Thoracic aorta (tissue), 2 donors: Measurements from ENCODE around the gene TINCR. TPM values are rescaled to one million over a fixed set of nuclear protein-coding genes. Genes with fewer than 3 reads are reported as not detected.

Experiments used
- ATAC-seq: fragments of 150-250 bp; one replicate; pipeline ENCODE4 v1.8.0; 2017; ENCODE audit warnings: low read depth; ENCODE audit not compliant: insufficient number of reproducible peaks, low FRiP score
- DNase-seq: peaks from one replicate; pipeline ENCODE4 v3.0.0-alpha.2; 2020; ENCODE audit warnings: low spot score
- H3K27ac ChIP-seq, 2 donors: fragments of 200-600 bp; sonication (generic); 1 replicate in 1 of 2; 2 replicates in 1 of 2; pipeline ENCODE4 v1.5.1; 2016; ENCODE audit warnings: mild to moderate bottlenecking in 2 of 2, moderate library complexity in 2 of 2
- H3K27me3 ChIP-seq: fragments of 200-600 bp; sonication (generic); replicated peaks from 2 replicates; pipeline ENCODE4 v1.6.0; 2016; ENCODE audit warnings: mild to moderate bottlenecking; ENCODE audit not compliant: insufficient read depth
- H3K36me3 ChIP-seq: fragments of 200-600 bp; sonication (generic); one replicate; pipeline ENCODE4 v1.5.1; 2016
- H3K4me1 ChIP-seq, 2 donors: fragments of 200-600 bp; sonication (generic); 1 replicate in 1 of 2; 2 replicates in 1 of 2; pipeline versions ENCODE4 v1.5.1 to v1.6.0; 2016; ENCODE audit warnings: low read depth in 2 of 2, mild to moderate bottlenecking in 1 of 2; ENCODE audit not compliant: control insufficient read depth in 1 of 2
- H3K4me3 ChIP-seq: fragments of 200-600 bp; sonication (generic); 2 replicates; pipeline ENCODE4 v1.5.1; 2016; ENCODE audit warnings: mild to moderate bottlenecking
- H3K9me3 ChIP-seq: fragments of 200-600 bp; sonication (generic); 2 replicates; pipeline ENCODE4 v1.5.1; 2016
- total RNA-seq, 2 donors: library from RNA; depleted of rRNA; stranded (reverse); fragments of >200 nt; gene quantifications; one replicate each; pipeline versions ENCODE4 v1.1.0 to v1.2.3, GENCODE V29; 2016
- TF ChIP-seq, protein P1 (sequence below): fragments of 200-600 bp; sonication (generic); IDR thresholded peaks from one replicate; pipeline ENCODE4 v1.5.1; 2019; ENCODE audit warnings: antibody characterized with exemption

Gene TINCR
- total RNA-seq, 2 donors from 2014 or later: 0.56 to 2.0 TPM

DNA sequence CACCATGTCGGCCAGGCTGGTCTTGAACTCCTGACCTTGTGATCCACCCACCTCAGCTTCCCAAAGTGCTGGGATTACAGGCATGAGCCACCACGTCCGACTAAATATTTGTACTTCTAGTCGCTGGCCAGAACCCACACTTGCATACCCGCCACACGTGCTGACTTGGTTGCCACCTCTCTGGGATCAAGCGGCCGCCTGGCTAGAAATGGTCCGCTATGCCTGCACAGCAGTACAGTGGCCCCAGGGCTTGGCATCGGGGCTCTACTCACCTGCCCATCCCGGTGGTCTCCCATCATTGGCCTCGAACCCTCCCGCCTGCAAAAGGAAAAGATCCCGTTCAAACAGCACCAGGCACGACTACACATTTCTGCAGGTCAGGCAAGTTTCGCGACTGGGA, 23.7 kb upstream of the TINCR start:
- H3K36me3 ChIP-seq: peaks cover 82% of the 10 kb centered on the region
- no peak overlapping the region for H3K4me3 ChIP-seq
- H3K9me3 ChIP-seq: no peaks in the 10 kb centered on the region
- H3K4me1 ChIP-seq: peaks cover 0 to 4% of the 10 kb centered on the region in 2 donors
- TF ChIP-seq, protein P1, sequence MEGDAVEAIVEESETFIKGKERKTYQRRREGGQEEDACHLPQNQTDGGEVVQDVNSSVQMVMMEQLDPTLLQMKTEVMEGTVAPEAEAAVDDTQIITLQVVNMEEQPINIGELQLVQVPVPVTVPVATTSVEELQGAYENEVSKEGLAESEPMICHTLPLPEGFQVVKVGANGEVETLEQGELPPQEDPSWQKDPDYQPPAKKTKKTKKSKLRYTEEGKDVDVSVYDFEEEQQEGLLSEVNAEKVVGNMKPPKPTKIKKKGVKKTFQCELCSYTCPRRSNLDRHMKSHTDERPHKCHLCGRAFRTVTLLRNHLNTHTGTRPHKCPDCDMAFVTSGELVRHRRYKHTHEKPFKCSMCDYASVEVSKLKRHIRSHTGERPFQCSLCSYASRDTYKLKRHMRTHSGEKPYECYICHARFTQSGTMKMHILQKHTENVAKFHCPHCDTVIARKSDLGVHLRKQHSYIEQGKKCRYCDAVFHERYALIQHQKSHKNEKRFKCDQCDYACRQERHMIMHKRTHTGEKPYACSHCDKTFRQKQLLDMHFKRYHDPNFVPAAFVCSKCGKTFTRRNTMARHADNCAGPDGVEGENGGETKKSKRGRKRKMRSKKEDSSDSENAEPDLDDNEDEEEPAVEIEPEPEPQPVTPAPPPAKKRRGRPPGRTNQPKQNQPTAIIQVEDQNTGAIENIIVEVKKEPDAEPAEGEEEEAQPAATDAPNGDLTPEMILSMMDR: no peak
- ATAC-seq: no peak
- no peak overlapping the region for H3K27ac ChIP-seq
- no peak for DNase-seq
- no peaks in the 10 kb centered on the region for H3K27me3 ChIP-seq

GRCh38 chr19:5590865-5591154, 23.1 kb upstream of the TINCR start:
- Histone ChIP-seq H3K4me3 (no peak overlapping the region), H3K27ac (no peak overlapping the region), H3K27me3 (no peaks in the 10 kb centered on the region), H3K4me1 (peaks cover 3 to 10% of the 10 kb centered on the region in 2 donors), H3K36me3 (peaks cover 82% of the 10 kb centered on the region), H3K9me3 (no peaks in the 10 kb centered on the region)
- TF ChIP-seq, protein P1: no peak
- DNase-seq (no peak), ATAC-seq (no peak)

GRCh38 chr19:5590151-5590864, 22.6 kb upstream of the TINCR start:
- Histone ChIP-seq H3K4me1 (peaks cover 3 to 15% of the 10 kb centered on the region in 2 donors), H3K27me3 (no peaks in the 10 kb centered on the region), H3K4me3 (no peak overlapping the region), H3K9me3 (no peaks in the 10 kb centered on the region), H3K36me3 (peaks cover 77% of the 10 kb centered on the region), H3K27ac (no peak overlapping the region)
- TF ChIP-seq, protein P1: no peak
- DNase-seq (no peak), ATAC-seq (no peak)

DNA sequence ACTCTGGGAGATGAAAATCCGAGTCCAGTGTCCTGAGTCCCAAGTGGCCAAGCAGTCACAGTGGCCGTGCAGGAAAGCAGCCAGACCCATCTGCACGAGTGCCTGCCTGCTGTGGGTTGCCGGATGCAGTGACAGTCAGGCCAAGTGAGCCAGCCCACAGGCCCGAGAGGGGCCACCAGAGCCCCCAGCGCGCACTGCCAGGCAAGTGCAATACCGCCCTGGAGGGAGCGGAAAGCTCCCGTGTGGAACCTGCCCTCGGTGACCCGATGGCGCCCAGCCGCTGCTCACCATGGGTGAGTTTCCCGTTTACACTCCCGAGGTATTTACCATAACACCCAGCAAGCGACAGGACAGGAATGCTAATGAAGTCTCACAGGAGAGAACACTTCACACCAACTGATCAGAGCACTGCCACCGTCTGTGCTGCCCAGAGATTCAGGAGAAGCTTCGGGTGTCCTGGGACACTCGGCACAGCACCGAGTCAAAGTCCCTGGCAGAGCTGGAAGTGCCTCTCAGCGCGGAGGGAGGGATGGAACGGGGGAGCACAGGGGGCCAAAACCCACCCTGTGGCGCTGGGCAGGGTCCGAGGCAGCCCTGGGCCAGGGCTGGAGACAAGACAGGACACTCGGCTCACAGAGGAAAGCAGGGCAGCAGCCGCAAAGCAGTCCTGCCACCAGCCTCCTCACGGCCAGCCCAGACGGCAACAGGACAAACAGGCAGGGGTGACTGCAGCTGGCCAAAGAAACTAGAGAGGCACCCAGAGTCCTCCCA, 21.3 kb upstream of the TINCR start:
- DNase-seq (no peak), ATAC-seq (no peak)
- TF ChIP-seq, protein P1: no peak
- H3K27ac ChIP-seq: no peak overlapping the region
- no peaks in the 10 kb centered on the region for H3K9me3 ChIP-seq
- no peaks in the 10 kb centered on the region for H3K27me3 ChIP-seq
- H3K36me3 ChIP-seq: peaks cover 65% of the 10 kb centered on the region
- peaks cover 3 to 18% of the 10 kb centered on the region in 2 donors for H3K4me1 ChIP-seq
- no peak overlapping the region for H3K4me3 ChIP-seq

GRCh38 chr19:5588441-5588840, 20.7 kb upstream of the TINCR start:
- H3K27me3 ChIP-seq: no peaks in the 10 kb centered on the region
- ATAC-seq (no peak), DNase-seq (no peak)
- peaks cover 3 to 18% of the 10 kb centered on the region in 2 donors for H3K4me1 ChIP-seq
- H3K36me3 ChIP-seq: peaks cover 58% of the 10 kb centered on the region
- no peak overlapping the region for H3K27ac ChIP-seq
- no peak overlapping the region for H3K4me3 ChIP-seq
- H3K9me3 ChIP-seq: no peaks in the 10 kb centered on the region
- TF ChIP-seq, protein P1: no peak
